K562 (cell line): ENCODE measurements around the gene COL4A2. TPM values are rescaled to one million over a fixed set of nuclear protein-coding genes. Genes with fewer than 3 reads are reported as not detected.

Experiments used
- CHD1 ChIP-seq: fragments of 200-600 bp; sonication (generic); IDR thresholded peaks from one replicate; pipeline ENCODE4 v1.6.1; 2012; ENCODE audit warnings: mild to moderate bottlenecking, moderate library complexity, low read length, inconsistent platforms
- CXXC5 ChIP-seq: fragments of 250-450 bp; sonication (Bioruptor Pico); IDR thresholded peaks from 2 replicates; pipeline ENCODE4 v1.8.0; 2022; ENCODE audit warnings: inconsistent platforms, mild to moderate bottlenecking, moderate library complexity
- EP400 ChIP-seq: fragments of 450-650 bp; IDR thresholded peaks from 2 replicates; pipeline ENCODE4 v1.6.1; 2017; ENCODE audit warnings: antibody characterized with exemption, mild to moderate bottlenecking, moderate library complexity
- GATA2 ChIP-seq: sonication (generic); formaldehyde crosslinking; IDR thresholded peaks from 2 replicates; pipeline ENCODE4 v1.4.0; 2020; ENCODE audit warnings: mild to moderate bottlenecking, missing genetic modification reagents
- IFI16 ChIP-seq: fragments of 250-450 bp; sonication (Bioruptor Pico); IDR thresholded peaks from 2 replicates; pipeline ENCODE4 v2.1.2; 2022; ENCODE audit warnings: mild to moderate bottlenecking, inconsistent platforms
- MAX ChIP-seq: sonication (generic); formaldehyde crosslinking; IDR thresholded peaks from 2 replicates; pipeline ENCODE4 v1.9.0; 2022; ENCODE audit warnings: mild to moderate bottlenecking, missing genetic modification reagents
- NFE2 ChIP-seq: IDR thresholded peaks from 2 replicates; pipeline ENCODE4 v1.6.1; 2014; ENCODE audit warnings: antibody characterized with exemption, low read depth
- RBM25 ChIP-seq: fragments of 200-400 bp; formaldehyde crosslinking; IDR thresholded peaks from 2 replicates; pipeline ENCODE4 v1.6.1; 2018; ENCODE audit warnings: low read length, low read depth, moderate library complexity; ENCODE audit not compliant: severe bottlenecking
- RNF2 ChIP-seq: sonication (generic); IDR thresholded peaks from 2 replicates; pipeline ENCODE4 v1.6.1; 2016
- TCF15 ChIP-seq: fragments of 250-450 bp; sonication (Bioruptor Pico); IDR thresholded peaks from 2 replicates; pipeline ENCODE4 v1.8.0; 2022; ENCODE audit warnings: moderate library complexity, mild to moderate bottlenecking, inconsistent platforms
- ZEB2 ChIP-seq: fragments of 450-650 bp; IDR thresholded peaks from 2 replicates; pipeline ENCODE4 v1.6.1; 2016
- ZNF165 ChIP-seq: fragments of 250-450 bp; sonication (Bioruptor Pico); IDR thresholded peaks from 2 replicates; pipeline ENCODE4 v1.4.0; 2020; ENCODE audit warnings: borderline replicate concordance
- ZNF224 ChIP-seq: sonication (generic); formaldehyde crosslinking; IDR thresholded peaks from 2 replicates; pipeline ENCODE4 v1.8.0; 2022; ENCODE audit warnings: mild to moderate bottlenecking, missing genetic modification reagents
- ZNF449 ChIP-seq: fragments of 250-450 bp; sonication (Bioruptor Pico); IDR thresholded peaks from 2 replicates; pipeline ENCODE4 v1.8.0; 2022; ENCODE audit warnings: moderate library complexity, mild to moderate bottlenecking, inconsistent platforms
- ZNF512 ChIP-seq: IDR thresholded peaks from 2 replicates; pipeline ENCODE4 v1.6.1; 2016; ENCODE audit warnings: missing genetic modification characterization, missing compliant biosample characterization
- ZNF586 ChIP-seq: fragments of 450-650 bp; formaldehyde crosslinking; conservative IDR thresholded peaks from 2 replicates; pipeline ENCODE4 v1.4.0; 2020; ENCODE audit warnings: mild to moderate bottlenecking, moderate library complexity
- polyA plus RNA-seq, 8 experiments: library from polyadenylated mRNA; depleted of rRNA in 4 of 8; stranded (reverse) in 5 of 8; unstranded in 3 of 8; fragments of >200 nt; fragmentation: Nextera tagmentation in 2 of 8; fragmentation: Illumina TruSeq in 1 of 8; extraction: Ambion mirVana in 2 of 8; extraction: Trizol in 1 of 8; gene quantifications; 2 replicates each; pipeline versions ENCODE4 v1.2.1 to v1.2.3, GENCODE V29; 2011 to 2014; ENCODE audit warnings: inconsistent platforms in 1 of 8, missing spikeins in 1 of 8
- total RNA-seq, 7 experiments: library from RNA; depleted of rRNA in 6 of 7; stranded (reverse); fragments of >200 nt in 6 of 7; fragmentation: Illumina TruSeq in 2 of 7; extraction: Trizol in 2 of 7; gene quantifications; 2 replicates each; pipeline versions ENCODE4 v1.2.1 to v1.2.3, GENCODE V29; 2011 to 2021; ENCODE audit warnings: low replicate concordance in 1 of 7
- TF ChIP-seq, protein P1 (sequence below): fragments of 450-650 bp; IDR thresholded peaks from 2 replicates; pipeline ENCODE4 v1.6.1; 2016; ENCODE audit warnings: low read depth

The COL4A2 gene
- total and polyA plus RNA-seq, 9 of the 15 experiments (the other 6 are each of a cell fraction or from before 2014, with no cell fraction given) = 0.13 to 15.2 (median 8.1) TPM

- TF ChIP-seq, protein P1, sequence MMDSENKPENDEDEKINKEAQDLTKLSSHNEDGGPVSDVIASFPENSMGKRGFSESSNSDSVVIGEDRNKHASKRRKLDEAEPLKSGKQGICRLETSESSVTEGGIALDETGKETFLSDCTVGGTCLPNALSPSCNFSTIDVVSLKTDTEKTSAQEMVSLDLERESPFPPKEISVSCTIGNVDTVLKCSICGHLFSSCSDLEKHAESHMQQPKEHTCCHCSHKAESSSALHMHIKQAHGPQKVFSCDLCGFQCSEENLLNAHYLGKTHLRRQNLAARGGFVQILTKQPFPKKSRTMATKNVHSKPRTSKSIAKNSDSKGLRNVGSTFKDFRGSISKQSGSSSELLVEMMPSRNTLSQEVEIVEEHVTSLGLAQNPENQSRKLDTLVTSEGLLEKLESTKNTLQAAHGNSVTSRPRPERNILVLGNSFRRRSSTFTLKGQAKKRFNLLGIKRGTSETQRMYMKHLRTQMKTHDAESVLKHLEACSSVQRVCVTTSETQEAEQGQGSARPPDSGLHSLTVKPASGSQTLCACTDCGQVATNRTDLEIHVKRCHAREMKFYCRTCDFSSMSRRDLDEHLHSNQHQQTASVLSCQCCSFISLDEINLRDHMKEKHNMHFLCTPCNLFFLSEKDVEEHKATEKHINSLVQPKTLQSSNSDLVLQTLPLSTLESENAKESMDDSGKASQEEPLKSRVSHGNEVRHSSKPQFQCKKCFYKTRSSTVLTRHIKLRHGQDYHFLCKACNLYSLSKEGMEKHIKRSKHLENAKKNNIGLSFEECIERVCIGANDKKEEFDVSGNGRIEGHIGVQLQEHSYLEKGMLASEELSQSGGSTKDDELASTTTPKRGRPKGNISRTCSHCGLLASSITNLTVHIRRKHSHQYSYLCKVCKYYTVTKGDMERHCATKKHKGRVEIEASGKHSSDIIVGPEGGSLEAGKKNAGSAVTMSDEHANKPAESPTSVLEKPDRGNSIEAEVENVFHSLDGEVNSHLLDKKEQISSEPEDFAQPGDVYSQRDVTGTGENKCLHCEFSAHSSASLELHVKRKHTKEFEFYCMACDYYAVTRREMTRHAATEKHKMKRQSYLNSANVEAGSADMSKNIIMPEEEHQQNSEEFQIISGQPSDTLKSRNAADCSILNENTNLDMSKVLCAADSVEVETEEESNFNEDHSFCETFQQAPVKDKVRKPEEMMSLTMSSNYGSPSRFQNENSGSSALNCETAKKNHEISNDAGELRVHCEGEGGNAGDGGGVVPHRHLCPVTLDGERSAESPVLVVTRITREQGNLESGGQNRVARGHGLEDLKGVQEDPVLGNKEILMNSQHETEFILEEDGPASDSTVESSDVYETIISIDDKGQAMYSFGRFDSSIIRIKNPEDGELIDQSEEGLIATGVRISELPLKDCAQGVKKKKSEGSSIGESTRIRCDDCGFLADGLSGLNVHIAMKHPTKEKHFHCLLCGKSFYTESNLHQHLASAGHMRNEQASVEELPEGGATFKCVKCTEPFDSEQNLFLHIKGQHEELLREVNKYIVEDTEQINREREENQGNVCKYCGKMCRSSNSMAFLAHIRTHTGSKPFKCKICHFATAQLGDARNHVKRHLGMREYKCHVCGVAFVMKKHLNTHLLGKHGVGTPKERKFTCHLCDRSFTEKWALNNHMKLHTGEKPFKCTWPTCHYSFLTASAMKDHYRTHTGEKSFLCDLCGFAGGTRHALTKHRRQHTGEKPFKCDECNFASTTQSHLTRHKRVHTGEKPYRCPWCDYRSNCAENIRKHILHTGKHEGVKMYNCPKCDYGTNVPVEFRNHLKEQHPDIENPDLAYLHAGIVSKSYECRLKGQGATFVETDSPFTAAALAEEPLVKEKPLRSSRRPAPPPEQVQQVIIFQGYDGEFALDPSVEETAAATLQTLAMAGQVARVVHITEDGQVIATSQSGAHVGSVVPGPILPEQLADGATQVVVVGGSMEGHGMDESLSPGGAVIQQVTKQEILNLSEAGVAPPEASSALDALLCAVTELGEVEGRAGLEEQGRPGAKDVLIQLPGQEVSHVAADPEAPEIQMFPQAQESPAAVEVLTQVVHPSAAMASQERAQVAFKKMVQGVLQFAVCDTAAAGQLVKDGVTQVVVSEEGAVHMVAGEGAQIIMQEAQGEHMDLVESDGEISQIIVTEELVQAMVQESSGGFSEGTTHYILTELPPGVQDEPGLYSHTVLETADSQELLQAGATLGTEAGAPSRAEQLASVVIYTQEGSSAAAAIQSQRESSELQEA = no peak
- TF ChIP-seq IFI16 (no peak), NFE2 (no peak), ZNF512 (no peak), MAX (CRISPR knock-in tag) (no peak), ZNF165 (CRISPR knock-in tag) (no peak), ZNF449 (CRISPR knock-in tag) (no peak), RNF2 (no peak), TCF15 (CRISPR knock-in tag) (no peak), ZEB2 (no peak), ZNF586 (no peak), GATA2 (peak; percentile 34; the same call in 1 of the 2 replicates), EP400 (no peak), ZNF224 (CRISPR knock-in tag) (no peak), RBM25 (no peak), CHD1 (peak; percentile 58), CXXC5 (no peak)
Observed at GRCh38 chr13:110560601-110561343, 253.7 kb downstream of the COL4A2 start (continued).
